HEK293 (cell line): ENCODE data around the gene FILIP1.
A peak's percentile ranks its signal among the peaks of the same experiment; 100 is the strongest.

Experiments used
- CTCF ChIA-PET: fragments of 350-600 bp; formaldehyde crosslinking; extraction: SDS; loops from one replicate; lab custom pipeline; 2021; ENCODE audit warnings: antibody characterized with exemption; lab: Yijun Ruan, JAX
- POLR2A ChIA-PET: fragments of 300-600 bp; formaldehyde crosslinking; extraction: SDS; loops from one replicate; lab custom pipeline; 2020; ENCODE audit warnings: antibody characterized with exemption, inconsistent platforms; lab: Yijun Ruan, JAX
- H3K27ac ChIP-seq: fragments of 200-500 bp; sonication (Bioruptor generic); 2 replicates; pipeline ENCODE4 v1.5.1; 2014; ENCODE audit warnings: low read depth, low read length, control low read depth, inconsistent platforms; ENCODE audit errors: extremely low read depth
- H3K36me3 ChIP-seq, 2 experiments: fragments of 200-500 bp in 1 of 2; sonication (Bioruptor generic) in 1 of 2; 1 replicate in 1 of 2; 2 replicates in 1 of 2; pipeline ENCODE4 v1.5.1; 2014 to 2017; ENCODE audit warnings: inconsistent platforms in 2 of 2, low read length in 2 of 2; ENCODE audit not compliant: control insufficient read depth in 2 of 2, insufficient read depth in 1 of 2
- H3K4me1 ChIP-seq: fragments of 200-500 bp; sonication (Bioruptor generic); 2 replicates; pipeline ENCODE4 v1.5.1; 2014; ENCODE audit warnings: mild to moderate bottlenecking, low read length, inconsistent platforms; ENCODE audit not compliant: control insufficient read depth, insufficient read depth
- H3K4me3 ChIP-seq: 2 replicates; pipeline ENCODE4 v1.5.1; 2011; ENCODE audit warnings: low read depth, mild to moderate bottlenecking, control low read depth, low read length, moderate library complexity
- H3K9me3 ChIP-seq: fragments of 200-500 bp; sonication (Bioruptor generic); 2 replicates; pipeline ENCODE4 v1.5.1; 2014; ENCODE audit warnings: low read depth, low read length, inconsistent platforms; ENCODE audit not compliant: control insufficient read depth, insufficient read depth
- FEZF1 ChIP-seq: fragments of 450-650 bp; formaldehyde crosslinking; IDR thresholded peaks from 2 replicates; pipeline ENCODE4 v1.5.1; 2016; ENCODE audit warnings: missing biosample characterization, missing genetic modification characterization
- MEIS1 ChIP-seq: sonication (generic); formaldehyde crosslinking; IDR thresholded peaks from 2 replicates; pipeline ENCODE4 v1.8.1; 2022; ENCODE audit warnings: missing genetic modification reagents, mild to moderate bottlenecking, borderline replicate concordance
- OSR2 ChIP-seq: fragments of 450-650 bp; formaldehyde crosslinking; IDR thresholded peaks from 2 replicates; pipeline ENCODE4 v1.5.1; 2016; ENCODE audit warnings: missing biosample characterization, missing genetic modification characterization
- ZBTB44 ChIP-seq: fragments of 450-650 bp; IDR thresholded peaks from 2 replicates; pipeline ENCODE4 v1.5.1; 2018; ENCODE audit warnings: missing biosample characterization, mild to moderate bottlenecking, missing genetic modification characterization
- ZNF16 ChIP-seq: fragments of 450-650 bp; formaldehyde crosslinking; IDR thresholded peaks from 2 replicates; pipeline ENCODE4 v1.5.1; 2016; ENCODE audit warnings: low read depth, missing biosample characterization, missing genetic modification characterization
- ZNF202 ChIP-seq: fragments of 450-650 bp; formaldehyde crosslinking; IDR thresholded peaks from 2 replicates; pipeline ENCODE4 v1.5.1; 2016; ENCODE audit warnings: missing biosample characterization, missing genetic modification characterization, borderline replicate concordance
- ZNF24 ChIP-seq: fragments of 450-650 bp; formaldehyde crosslinking; IDR thresholded peaks from 2 replicates; pipeline ENCODE4 v1.5.1; 2016; ENCODE audit warnings: missing biosample characterization, missing genetic modification characterization
- ZNF529 ChIP-seq: fragments of 450-650 bp; formaldehyde crosslinking; IDR thresholded peaks from 2 replicates; pipeline ENCODE4 v1.5.1; 2017; ENCODE audit warnings: missing genetic modification characterization, missing biosample characterization; ENCODE audit not compliant: insufficient replicate concordance
- ZNF610 ChIP-seq: fragments of 450-650 bp; formaldehyde crosslinking; IDR thresholded peaks from 2 replicates; pipeline ENCODE4 v1.5.1; 2016; ENCODE audit warnings: missing biosample characterization, missing genetic modification characterization, borderline replicate concordance
- ZNF777 ChIP-seq: fragments of 450-650 bp; formaldehyde crosslinking; IDR thresholded peaks from 2 replicates; pipeline ENCODE4 v1.5.1; 2017; ENCODE audit warnings: missing biosample characterization, missing genetic modification characterization, borderline replicate concordance
- ZNF785 ChIP-seq: fragments of 450-650 bp; formaldehyde crosslinking; IDR thresholded peaks from 2 replicates; pipeline ENCODE4 v1.5.1; 2016; ENCODE audit warnings: missing biosample characterization, missing genetic modification characterization
- ZNF792 ChIP-seq: fragments of 450-650 bp; formaldehyde crosslinking; IDR thresholded peaks from 2 replicates; pipeline ENCODE4 v1.5.1; 2016; ENCODE audit warnings: missing biosample characterization, missing genetic modification characterization
- TF ChIP-seq, protein P1 (sequence below): fragments of 450-650 bp; formaldehyde crosslinking; IDR thresholded peaks from 2 replicates; pipeline ENCODE4 v1.5.1; 2017; ENCODE audit warnings: missing biosample characterization, missing genetic modification characterization
- TF ChIP-seq, protein P2 (sequence below): fragments of 450-650 bp; formaldehyde crosslinking; IDR thresholded peaks from 2 replicates; pipeline ENCODE4 v1.5.1; 2017; ENCODE audit warnings: missing biosample characterization, missing genetic modification characterization
- TF ChIP-seq, protein P3 (sequence below): fragments of 450-650 bp; formaldehyde crosslinking; IDR thresholded peaks from 2 replicates; pipeline ENCODE4 v1.5.1; 2016; ENCODE audit warnings: missing biosample characterization, missing genetic modification characterization
- TF ChIP-seq, protein P4 (sequence below): fragments of 450-650 bp; formaldehyde crosslinking; IDR thresholded peaks from 2 replicates; pipeline ENCODE4 v1.5.1; 2016; ENCODE audit warnings: missing biosample characterization, missing genetic modification characterization

FILIP1 gene

GRCh38 chr6:75481394-75481793, 12.2 kb downstream of the FILIP1 start (continued):
- TF ChIP-seq ZNF777 (tag by site-specific recombination), result no peak

GRCh38 chr6:75480425-75480824, 13.2 kb downstream of the FILIP1 start:
- TF ChIP-seq, protein P1, sequence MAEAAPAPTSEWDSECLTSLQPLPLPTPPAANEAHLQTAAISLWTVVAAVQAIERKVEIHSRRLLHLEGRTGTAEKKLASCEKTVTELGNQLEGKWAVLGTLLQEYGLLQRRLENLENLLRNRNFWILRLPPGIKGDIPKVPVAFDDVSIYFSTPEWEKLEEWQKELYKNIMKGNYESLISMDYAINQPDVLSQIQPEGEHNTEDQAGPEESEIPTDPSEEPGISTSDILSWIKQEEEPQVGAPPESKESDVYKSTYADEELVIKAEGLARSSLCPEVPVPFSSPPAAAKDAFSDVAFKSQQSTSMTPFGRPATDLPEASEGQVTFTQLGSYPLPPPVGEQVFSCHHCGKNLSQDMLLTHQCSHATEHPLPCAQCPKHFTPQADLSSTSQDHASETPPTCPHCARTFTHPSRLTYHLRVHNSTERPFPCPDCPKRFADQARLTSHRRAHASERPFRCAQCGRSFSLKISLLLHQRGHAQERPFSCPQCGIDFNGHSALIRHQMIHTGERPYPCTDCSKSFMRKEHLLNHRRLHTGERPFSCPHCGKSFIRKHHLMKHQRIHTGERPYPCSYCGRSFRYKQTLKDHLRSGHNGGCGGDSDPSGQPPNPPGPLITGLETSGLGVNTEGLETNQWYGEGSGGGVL (tag by site-specific recombination), result no peak
- TF ChIP-seq FEZF1 (tag by site-specific recombination) (peak; percentile 68), ZNF777 (tag by site-specific recombination) (no peak), ZNF785 (no peak), OSR2 (tag by site-specific recombination) (peak; percentile 62; the same call in 1 of the 2 replicates), ZNF610 (0 out of 2 replicates have a peak, but pooled peaks have one; percentile 31), ZBTB44 (tag by site-specific recombination) (no peak)
- TF ChIP-seq, protein P2, sequence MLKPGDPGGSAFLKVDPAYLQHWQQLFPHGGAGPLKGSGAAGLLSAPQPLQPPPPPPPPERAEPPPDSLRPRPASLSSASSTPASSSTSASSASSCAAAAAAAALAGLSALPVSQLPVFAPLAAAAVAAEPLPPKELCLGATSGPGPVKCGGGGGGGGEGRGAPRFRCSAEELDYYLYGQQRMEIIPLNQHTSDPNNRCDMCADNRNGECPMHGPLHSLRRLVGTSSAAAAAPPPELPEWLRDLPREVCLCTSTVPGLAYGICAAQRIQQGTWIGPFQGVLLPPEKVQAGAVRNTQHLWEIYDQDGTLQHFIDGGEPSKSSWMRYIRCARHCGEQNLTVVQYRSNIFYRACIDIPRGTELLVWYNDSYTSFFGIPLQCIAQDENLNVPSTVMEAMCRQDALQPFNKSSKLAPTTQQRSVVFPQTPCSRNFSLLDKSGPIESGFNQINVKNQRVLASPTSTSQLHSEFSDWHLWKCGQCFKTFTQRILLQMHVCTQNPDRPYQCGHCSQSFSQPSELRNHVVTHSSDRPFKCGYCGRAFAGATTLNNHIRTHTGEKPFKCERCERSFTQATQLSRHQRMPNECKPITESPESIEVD (tag by site-specific recombination), result peak; percentile 92
- TF ChIP-seq, protein P3, sequence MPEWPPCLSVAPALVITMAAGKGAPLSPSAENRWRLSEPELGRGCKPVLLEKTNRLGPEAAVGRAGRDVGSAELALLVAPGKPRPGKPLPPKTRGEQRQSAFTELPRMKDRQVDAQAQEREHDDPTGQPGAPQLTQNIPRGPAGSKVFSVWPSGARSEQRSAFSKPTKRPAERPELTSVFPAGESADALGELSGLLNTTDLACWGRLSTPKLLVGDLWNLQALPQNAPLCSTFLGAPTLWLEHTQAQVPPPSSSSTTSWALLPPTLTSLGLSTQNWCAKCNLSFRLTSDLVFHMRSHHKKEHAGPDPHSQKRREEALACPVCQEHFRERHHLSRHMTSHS (tag by site-specific recombination), result no peak
- Histone ChIP-seq H3K36me3 (no peaks in the 10 kb centered on the region), H3K9me3 (no peaks in the 10 kb centered on the region), H3K4me3 (no peak overlapping the region), H3K4me1 (no peaks in the 10 kb centered on the region), H3K27ac (no peak overlapping the region)
- ChIA-PET CTCF (interaction anchor here (2.1 kb wide), 1 partner anchor 112 kb away, joined by 6 read pairs; no protein-coding TSS in a partner anchor), POLR2A (no interaction called here)

GRCh38 chr6:75479712-75480111, 13.9 kb downstream of the FILIP1 start:
- CTCF ChIA-PET, result no interaction called here
- Histone ChIP-seq H3K9me3 (no peaks in the 10 kb centered on the region), H3K27ac (no peak overlapping the region), H3K4me1 (no peaks in the 10 kb centered on the region), H3K36me3 (no peaks in the 10 kb centered on the region), H3K4me3 (no peak overlapping the region)
- POLR2A ChIA-PET, result interaction anchor here (0.6 kb wide), 1 partner anchor 9 kb away, joined by 3 read pairs; no protein-coding TSS in a partner anchor
- TF ChIP-seq ZNF202 (tag by site-specific recombination) (peak; percentile 39; the same call in 1 of the 2 replicates), ZNF24 (tag by site-specific recombination) (no peak), ZNF792 (tag by site-specific recombination) (no peak), ZNF16 (no peak), ZNF529 (tag by site-specific recombination) (no peak), MEIS1 (CRISPR knock-in tag) (no peak)
- TF ChIP-seq, protein P4, sequence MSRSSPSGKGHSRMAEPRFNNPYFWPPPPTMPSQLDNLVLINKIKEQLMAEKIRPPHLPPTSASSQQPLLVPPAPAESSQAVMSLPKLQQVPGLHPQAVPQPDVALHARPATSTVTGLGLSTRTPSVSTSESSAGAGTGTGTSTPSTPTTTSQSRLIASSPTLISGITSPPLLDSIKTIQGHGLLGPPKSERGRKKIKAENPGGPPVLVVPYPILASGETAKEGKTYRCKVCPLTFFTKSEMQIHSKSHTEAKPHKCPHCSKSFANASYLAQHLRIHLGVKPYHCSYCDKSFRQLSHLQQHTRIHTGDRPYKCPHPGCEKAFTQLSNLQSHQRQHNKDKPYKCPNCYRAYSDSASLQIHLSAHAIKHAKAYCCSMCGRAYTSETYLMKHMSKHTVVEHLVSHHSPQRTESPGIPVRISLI (tag by site-specific recombination), result peak; percentile 52; the same call in 1 of the 2 replicates
- TF ChIP-seq, protein P3 (tag by site-specific recombination), result no peak
